MV-4-11 (cell line): ENCODE results near the gene NAPA.
"Not testable (repeated sequence)": the region's sequence is repeated elsewhere in the genome, so short reads cannot be mapped to it uniquely, and the experiment has no call there.

Experiments used
- DNase-seq: peaks from one replicate; lab custom pipeline; 2025; lab: John Stamatoyannopoulos, UW

Gene NAPA

GRCh38 chr19:47486220-47486619, 28.6 kb downstream of the NAPA start:
- not testable (repeated sequence) for DNase-seq

DNA sequence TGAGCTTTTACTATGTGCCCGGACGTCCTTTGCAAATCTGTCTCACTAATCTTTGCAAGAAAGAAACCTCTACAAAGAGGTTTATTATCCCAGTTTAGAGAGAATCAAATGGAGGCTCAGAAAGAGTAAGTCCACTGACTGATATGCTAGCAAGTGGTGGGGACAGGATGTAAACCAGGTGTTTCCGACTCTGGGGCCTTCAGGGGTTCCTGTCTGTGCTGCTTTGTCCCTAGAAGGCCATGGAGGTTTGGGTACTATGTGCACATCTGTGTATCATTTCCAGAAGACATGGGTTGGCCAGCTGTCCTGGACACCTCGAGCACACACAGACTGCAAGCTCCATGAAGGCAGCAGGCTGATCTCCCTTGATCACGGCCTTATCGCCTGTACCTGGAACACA, 29.7 kb downstream of the NAPA start:
- DNase-seq, result no peak

DNA sequence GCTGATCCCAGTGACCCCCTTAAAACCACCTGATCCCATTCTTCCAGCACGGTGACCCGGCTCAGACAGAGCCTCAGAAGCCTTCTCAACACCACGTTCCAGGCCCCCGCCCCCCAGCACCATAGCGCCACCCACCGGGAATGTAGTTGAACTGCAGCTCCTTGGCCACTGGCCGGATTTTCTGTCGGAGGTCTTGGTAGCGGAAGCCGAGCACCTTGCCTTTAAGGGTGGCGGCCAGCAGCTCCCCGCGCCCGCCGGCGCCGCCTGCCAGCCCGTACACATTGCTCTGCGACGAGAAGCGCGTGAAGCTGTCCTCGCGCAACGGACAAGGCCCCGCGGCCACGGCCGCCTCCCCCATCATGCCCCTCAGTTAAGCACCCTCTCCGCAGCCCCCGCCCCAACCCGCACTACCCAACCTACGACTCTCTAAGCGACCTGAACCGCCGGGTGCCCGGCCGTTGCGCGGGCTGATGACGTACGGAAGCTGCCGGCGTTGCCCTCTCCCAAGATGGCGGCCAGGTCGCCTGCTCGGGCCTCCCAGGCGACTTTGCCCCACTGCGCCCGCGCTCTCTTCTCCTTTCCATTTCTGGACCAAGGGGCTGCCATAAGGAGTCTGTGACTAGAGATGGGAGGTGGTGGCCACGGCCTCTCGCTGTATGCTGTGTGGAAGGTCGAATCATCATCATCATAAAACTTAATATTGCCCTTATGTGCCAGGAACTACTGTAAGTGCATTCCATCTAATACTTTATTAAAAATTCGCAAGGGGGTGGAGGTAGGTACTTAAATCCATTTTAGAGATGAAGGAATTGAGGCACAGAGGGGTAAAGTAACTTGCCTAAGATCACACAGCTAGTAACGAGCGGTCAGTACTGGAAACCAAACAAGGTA, 30.8 kb downstream of the NAPA start, which contains the start of gene KPTN:
KPTN (minus strand) TSS at position 420 of the 891 bp plus-strand sequence; CDS start at position 361, 59 bp downstream.
- DNase-seq, result peak; percentile 90

- DNase-seq, result no peak
Observed at GRCh38 chr19:47483200-47483599, 31.7 kb downstream of the NAPA start.

DNA sequence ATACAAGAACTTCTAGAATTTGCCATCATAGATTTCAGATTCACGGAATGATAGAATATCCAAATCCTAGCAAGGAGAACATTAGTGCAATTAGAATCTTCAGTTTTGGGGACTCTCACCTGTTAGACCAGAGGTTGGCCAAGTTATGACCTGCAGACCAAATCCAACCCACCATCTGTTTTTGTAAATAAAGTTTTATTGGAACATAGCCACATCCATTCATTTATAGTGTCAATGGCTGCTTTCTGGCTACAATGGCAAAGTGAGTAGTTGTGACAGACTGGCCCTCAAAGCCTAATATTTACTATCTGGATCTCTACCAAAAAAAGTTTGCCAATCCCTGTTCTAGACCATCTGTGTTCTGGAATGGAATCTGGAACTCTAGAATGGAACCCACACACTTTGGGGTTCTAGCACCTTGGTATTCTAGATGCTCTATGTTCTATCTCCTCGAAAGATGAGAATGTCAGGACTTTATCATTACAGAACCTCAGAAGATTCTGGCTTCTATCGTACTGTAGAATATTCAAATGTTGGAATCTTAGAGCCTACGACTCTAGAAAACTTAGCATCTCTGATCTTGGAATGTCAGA, 33.3 kb downstream of the NAPA start:
- no peak for DNase-seq

DNA sequence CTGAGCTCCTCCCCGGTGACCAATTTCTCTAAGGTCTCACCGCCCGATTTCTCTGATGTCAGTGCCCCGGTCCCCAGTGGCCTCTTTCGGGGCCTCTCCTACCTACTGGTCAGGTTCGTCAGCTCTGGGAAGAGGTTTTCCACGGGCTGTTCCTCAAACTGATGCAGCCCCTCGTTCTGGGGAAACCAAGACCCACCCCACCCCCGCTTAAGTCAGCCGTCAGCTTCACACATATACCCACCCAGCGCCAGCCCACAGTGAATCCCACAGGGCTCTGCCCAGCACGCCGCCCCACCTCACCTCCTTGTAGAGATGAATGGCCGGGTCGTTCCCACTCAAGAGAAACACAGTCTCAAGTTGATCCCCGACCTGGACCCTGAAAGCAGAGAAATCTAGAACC, 34.2 kb downstream of the NAPA start:
- DNase-seq, result no peak

DNA sequence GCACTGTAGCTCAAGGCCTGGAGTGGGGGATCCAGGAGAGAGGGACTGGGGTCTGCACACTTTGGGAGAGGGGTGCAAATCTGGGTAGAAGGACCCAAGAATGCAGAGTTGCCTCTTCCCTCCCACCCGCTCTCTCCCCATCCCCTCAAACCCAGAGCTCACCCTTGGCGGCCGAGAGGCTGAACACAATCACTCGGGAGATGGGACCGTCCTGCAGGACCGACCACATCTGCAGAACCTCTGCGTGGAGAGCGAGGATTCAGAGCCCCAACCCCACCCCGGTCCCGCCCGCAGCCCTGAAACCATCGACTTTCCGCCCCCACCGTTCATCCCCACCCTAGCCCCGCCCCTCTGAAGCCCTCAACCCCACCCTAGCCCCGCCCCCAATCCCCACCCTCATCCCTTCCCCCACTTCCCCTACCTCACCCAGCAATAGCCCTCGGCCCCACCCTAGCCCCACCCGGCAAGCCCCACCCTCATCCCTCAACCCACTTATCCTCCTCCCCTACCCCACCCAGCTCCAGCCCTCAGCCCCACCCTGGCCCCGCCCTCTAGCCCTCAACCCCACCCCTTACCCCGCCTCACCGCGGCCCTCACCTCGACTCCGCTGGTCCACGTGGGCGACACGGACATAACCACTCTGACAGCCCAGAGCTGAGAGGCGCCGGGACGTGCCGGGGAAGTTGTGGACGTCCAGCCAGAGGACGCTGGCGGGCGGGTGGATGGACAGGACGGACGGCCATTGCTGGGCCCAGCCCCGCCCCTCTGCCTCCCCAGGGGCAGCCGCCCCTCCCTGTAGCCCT, 35.0 kb downstream of the NAPA start:
- no peak for DNase-seq

GRCh38 chr19:47476438-47476972, 38.4 kb downstream of the NAPA start:
- no peak for DNase-seq

DNA sequence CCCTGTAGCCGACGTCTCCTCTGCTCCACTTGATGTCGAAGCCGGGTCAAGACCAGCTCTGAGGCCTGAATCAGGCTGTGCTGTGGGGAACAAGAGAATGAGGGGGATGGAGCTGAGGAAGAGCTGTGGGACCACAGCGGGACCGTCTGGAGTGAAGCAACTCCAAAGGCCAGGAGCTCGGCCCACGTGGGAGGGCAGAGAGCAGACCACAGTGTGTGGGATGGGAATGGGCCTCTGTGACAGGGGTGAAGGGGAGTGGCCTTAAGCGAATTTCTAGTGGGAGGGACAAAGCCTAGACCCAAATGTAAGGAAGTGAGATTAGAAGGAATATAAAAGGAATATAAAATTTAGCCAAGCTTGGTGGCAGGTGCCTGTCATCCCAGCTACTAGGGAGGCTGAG, 39.4 kb downstream of the NAPA start:
- DNase-seq, result peak; percentile 18

- DNase-seq, result no peak
Observed at GRCh38 chr19:47473336-47473735, 41.5 kb downstream of the NAPA start.

GRCh38 chr19:47471733-47472457, 43.0 kb downstream of the NAPA start, which contains the start of gene SLC8A2:
Gene SLC8A2, minus strand, starts transcription at chr19:47471893. Its CDS starts 5,490 bp downstream, at chr19:47466403.
- DNase-seq, result peak; percentile 76

- DNase-seq, result no peak
Observed at GRCh38 chr19:47471381-47471732, 43.5 kb downstream of the NAPA start.

- no peak for DNase-seq
Observed at GRCh38 chr19:47470447-47471195, 44.2 kb downstream of the NAPA start.

GRCh38 chr19:47469719-47470118, 45.1 kb downstream of the NAPA start:
- no peak for DNase-seq

GRCh38 chr19:47469363-47469700, 45.5 kb downstream of the NAPA start:
- DNase-seq, result no peak

DNA sequence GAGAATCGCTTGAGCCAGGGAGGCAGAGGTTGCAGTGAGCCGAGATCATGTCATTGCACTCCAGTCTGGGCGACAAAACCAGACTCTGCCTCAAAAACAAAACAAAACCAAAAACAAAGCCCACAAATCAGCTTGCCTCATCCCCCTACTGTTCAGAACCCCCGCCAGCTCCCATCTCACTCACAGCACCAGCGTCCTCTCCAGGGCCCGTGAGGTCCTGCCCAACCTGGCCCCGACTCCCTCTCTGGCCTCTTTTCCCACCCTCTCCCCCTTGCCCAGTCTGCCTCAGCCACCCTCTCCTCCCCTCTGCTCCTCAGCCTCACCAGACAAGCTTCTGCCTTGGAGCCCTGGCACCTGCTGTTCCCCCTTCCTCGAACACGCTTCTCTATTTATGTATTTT, 46.9 kb downstream of the NAPA start:
- no peak for DNase-seq

DNA sequence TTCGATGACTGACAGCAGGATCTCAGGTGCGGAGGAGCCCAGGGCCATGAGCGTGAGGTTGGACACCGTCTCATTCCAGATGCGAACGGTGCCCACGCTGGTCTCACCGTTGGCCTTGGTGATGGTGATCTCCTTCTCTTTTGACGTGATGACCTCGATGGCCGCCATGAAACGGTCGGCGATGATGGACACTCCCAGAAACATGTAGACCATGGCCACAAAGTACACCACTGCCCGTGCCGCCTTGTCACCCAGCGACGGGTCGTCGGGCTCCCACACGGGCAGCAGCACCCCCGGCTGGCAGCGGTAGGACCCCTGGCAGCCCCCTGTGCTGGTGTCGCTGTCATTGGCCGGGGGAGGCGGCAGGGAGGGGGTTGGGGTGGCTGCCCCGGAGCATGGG, 48.9 kb downstream of the NAPA start:
- DNase-seq, result no peak

GRCh38 chr19:47464675-47465419, 50.0 kb downstream of the NAPA start:
- DNase-seq, result no peak

GRCh38 chr19:47461876-47462275, 53.0 kb downstream of the NAPA start:
- no peak for DNase-seq

- DNase-seq, result no peak
Observed at GRCh38 chr19:47459477-47459876, 55.4 kb downstream of the NAPA start.
